ENCODE measurements around the gene PMFBP1. TPM values are rescaled to one million over a fixed set of nuclear protein-coding genes. Genes with fewer than 3 reads are reported as not detected.

Gene PMFBP1
- total RNA-seq, 1 experiment from 2014 or later, result 0.52 TPM

GRCh38 chr16:72129976-72130656 is 41.8 kb downstream of the PMFBP1 start:
- no peak for DNase-seq
- no peaks in the 10 kb centered on the region for H3K27me3 ChIP-seq (ENCODE audit: control insufficient read depth, insufficient read depth, low read length)
- H3K4me3 ChIP-seq (ENCODE audit: insufficient read depth, low read depth, low read length), result no peak overlapping the region
- no peaks in the 10 kb centered on the region for H3K36me3 ChIP-seq (replicated peaks; ENCODE audit: control insufficient read depth, insufficient read depth, low read length)

DNA sequence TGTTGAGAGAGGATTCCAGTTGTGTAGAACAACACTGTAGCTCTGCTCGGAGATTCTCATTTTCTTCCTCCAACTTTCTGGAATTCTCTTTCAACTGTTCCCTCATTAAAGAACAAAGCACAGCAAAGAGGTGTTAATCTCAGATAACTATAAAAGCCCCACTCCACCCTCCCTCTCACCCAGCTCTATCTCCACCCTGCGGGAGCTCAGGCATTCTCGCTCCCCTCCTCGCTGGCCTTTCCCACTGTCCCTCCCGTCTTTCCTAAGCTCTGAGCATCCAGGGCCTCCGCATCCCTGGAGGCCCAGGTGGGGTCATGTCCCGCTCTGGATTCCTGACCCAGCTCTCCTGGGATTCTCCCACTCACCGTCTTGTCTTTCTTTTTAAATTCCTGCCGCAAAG is 43.3 kb downstream of the PMFBP1 start:
- Histone ChIP-seq H3K36me3 (replicated peaks; ENCODE audit: control insufficient read depth, insufficient read depth, low read length) (no peaks in the 10 kb centered on the region), H3K4me3 (ENCODE audit: insufficient read depth, low read depth, low read length) (no peak overlapping the region), H3K27me3 (ENCODE audit: control insufficient read depth, insufficient read depth, low read length) (no peaks in the 10 kb centered on the region)
- peak; percentile 18 for DNase-seq

DNA sequence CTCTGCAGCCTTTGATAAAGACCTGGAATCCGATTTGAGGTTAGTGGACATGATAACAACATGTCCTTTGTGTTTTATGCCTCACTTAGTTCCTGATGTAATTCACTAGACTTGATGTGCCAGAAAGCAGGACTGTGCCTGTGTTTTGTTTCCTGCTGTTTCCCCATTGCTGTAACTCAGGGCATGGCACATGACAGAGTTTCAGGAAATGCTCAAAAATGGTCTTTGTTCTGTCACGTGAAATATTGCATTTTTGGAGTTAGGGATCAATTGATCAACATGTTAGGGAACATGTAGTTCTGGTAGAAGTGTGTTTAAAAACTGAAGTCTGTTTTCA is 45.6 kb downstream of the PMFBP1 start:
- DNase-seq, result no peak
- Histone ChIP-seq H3K27me3 (ENCODE audit: control insufficient read depth, insufficient read depth, low read length) (no peaks in the 10 kb centered on the region), H3K36me3 (replicated peaks; ENCODE audit: control insufficient read depth, insufficient read depth, low read length) (no peaks in the 10 kb centered on the region), H3K4me3 (ENCODE audit: insufficient read depth, low read depth, low read length) (no peak overlapping the region)

- H3K4me3 ChIP-seq (ENCODE audit: insufficient read depth, low read depth, low read length), result no peak overlapping the region
- H3K36me3 ChIP-seq (replicated peaks; ENCODE audit: control insufficient read depth, insufficient read depth, low read length), result no peaks in the 10 kb centered on the region
- DNase-seq, result no peak
- no peaks in the 10 kb centered on the region for H3K27me3 ChIP-seq (ENCODE audit: control insufficient read depth, insufficient read depth, low read length)
Measured at GRCh38 chr16:72125635-72126428, 46.1 kb downstream of the PMFBP1 start.

DNA sequence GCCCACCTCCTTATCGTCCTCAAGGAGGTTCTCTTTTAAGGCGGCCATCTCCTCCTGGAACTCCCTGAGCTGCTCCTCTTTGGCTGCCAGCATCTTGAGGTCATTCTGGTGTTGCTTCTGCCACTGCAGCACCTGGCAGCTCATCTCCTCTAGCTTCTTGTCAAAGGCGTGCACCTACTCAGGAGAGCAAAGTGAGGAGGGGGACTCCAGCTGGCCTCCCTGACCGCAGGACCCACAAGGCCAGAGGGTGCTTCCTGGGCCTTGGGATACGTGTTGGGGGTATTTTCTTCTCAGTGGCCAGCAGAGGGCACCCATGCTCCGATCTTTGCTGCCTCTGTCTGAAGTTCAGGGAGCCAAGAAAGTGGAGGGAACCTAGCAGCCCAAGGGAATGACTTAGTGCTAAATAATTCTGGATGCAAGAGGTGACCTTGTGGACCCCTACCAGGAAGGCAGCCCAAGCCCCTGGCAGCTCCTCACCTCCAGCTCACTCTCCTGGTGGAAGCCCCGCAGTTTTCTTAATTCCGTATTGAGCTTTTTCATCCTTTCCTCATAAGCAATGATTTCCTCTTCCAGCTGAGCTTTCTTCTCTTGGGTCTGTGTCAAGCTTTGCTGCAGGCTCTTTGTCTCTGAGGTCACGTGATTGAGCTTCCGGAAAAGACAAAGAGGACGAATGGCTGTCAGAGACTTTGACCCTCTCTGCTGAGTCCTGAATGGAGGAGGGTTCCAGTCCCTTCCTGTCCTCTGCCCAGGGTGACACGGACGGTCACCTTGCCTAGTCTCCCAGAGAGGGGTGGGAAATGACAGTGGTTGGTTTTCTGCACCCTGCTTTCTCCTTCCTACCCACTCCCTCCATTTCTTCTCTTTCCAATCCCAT is 47.0 kb downstream of the PMFBP1 start:
- peak; percentile 83 for DNase-seq
- H3K27me3 ChIP-seq (ENCODE audit: control insufficient read depth, insufficient read depth, low read length), result no peaks in the 10 kb centered on the region
- H3K36me3 ChIP-seq (replicated peaks; ENCODE audit: control insufficient read depth, insufficient read depth, low read length), result no peaks in the 10 kb centered on the region

DNA sequence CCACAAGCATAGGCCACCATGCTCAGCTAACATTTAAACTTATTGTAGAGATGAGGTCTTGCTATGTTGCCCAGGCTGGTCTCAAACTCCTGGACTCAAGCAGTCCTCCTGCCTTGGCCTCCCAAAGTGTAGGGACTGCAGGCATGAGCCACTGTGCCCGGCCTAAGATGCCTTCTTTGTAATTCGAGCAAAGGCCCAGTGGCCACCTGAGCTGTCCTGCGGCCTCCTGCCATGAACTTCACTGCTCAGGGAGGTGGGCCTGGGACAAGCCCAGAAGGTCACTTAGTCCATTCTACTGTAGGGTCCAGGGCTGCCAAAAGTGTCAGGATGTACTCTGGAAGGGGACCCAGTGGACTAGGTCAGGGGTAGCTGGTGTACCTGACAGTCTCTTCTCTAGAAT is 47.8 kb downstream of the PMFBP1 start:
- Histone ChIP-seq H3K36me3 (replicated peaks; ENCODE audit: control insufficient read depth, insufficient read depth, low read length) (no peaks in the 10 kb centered on the region), H3K4me3 (ENCODE audit: insufficient read depth, low read depth, low read length) (no peak overlapping the region), H3K27me3 (ENCODE audit: control insufficient read depth, insufficient read depth, low read length) (no peaks in the 10 kb centered on the region)
- DNase-seq, result no peak

More for the DNA sequence above, 47.0 kb downstream of the PMFBP1 start:
- no peak overlapping the region for H3K4me3 ChIP-seq (ENCODE audit: insufficient read depth, low read depth, low read length)

DNA sequence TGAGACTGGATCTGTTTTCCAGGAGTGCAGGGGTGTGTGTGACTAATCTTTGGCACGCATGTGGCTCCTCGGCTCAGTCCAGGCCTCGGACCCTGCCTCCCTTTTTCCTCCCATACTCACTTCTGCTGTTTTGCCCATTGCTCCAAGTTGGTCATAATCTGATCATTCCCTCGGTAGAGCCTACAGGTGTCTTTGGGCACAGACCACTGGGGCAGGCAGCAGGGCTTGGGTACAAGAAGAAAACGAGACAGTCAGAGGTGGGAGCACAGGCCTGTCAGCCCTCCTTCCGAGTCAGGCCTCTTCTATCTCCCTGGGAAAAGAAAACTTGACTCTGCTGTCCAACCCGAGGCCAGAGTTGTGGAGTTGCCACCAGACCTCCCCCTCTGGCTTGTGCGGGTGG is 48.5 kb downstream of the PMFBP1 start:
- H3K27me3 ChIP-seq (ENCODE audit: control insufficient read depth, insufficient read depth, low read length), result no peaks in the 10 kb centered on the region
- H3K4me3 ChIP-seq (ENCODE audit: insufficient read depth, low read depth, low read length), result no peak overlapping the region
- H3K36me3 ChIP-seq (replicated peaks; ENCODE audit: control insufficient read depth, insufficient read depth, low read length), result no peaks in the 10 kb centered on the region
- DNase-seq, result no peak

- H3K4me3 ChIP-seq (ENCODE audit: insufficient read depth, low read depth, low read length), result no peak overlapping the region
- H3K27me3 ChIP-seq (ENCODE audit: control insufficient read depth, insufficient read depth, low read length), result no peaks in the 10 kb centered on the region
- DNase-seq, result no peak
- no peaks in the 10 kb centered on the region for H3K36me3 ChIP-seq (replicated peaks; ENCODE audit: control insufficient read depth, insufficient read depth, low read length)
Measured at GRCh38 chr16:72122916-72123315, 49.0 kb downstream of the PMFBP1 start.

DNA sequence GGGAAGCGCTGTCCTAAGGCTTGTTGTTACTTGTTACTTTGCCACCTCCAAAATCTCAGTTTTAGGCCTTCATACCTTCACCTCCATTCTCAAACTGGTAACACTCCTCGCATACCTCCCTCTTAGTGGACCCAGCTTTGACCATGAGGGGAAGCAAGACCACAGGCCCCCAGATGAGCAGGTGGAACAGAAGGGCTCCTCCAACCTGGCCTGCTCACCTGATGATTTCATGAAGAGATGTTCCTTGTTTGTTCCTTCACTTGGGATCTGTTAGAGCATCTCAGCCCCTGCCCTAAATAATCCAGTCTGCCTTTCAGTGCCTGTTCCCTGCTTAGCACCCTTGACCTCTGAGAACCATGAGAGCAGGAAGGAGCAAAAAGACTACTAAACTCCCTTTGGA is 49.6 kb downstream of the PMFBP1 start:
- Histone ChIP-seq H3K4me3 (ENCODE audit: insufficient read depth, low read depth, low read length) (no peak overlapping the region), H3K36me3 (replicated peaks; ENCODE audit: control insufficient read depth, insufficient read depth, low read length) (no peaks in the 10 kb centered on the region), H3K27me3 (ENCODE audit: control insufficient read depth, insufficient read depth, low read length) (no peaks in the 10 kb centered on the region)
- no peak for DNase-seq

DNA sequence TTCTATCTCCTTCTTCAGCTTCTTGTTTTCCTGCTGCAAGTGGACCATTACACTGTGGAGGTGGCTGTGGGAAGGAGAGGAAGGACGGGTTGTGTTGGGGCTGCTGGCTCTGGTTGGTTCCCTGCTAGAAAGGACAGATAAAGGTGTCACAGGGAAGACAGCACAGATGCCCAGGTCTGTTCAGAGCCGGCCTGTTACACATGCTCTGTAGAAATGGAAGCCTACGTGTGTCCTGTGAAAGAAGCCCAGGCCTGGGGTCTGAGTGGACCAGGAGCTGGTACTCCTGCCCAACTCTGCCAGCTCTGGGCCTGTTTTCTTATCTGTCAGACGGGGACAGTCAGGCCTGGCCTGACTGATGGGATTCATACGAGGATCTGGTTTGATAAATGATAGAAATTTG is 51.9 kb downstream of the PMFBP1 start:
- no peaks in the 10 kb centered on the region for H3K27me3 ChIP-seq (ENCODE audit: control insufficient read depth, insufficient read depth, low read length)
- H3K36me3 ChIP-seq (replicated peaks; ENCODE audit: control insufficient read depth, insufficient read depth, low read length), result no peaks in the 10 kb centered on the region
- DNase-seq, result no peak
- no peak overlapping the region for H3K4me3 ChIP-seq (ENCODE audit: insufficient read depth, low read depth, low read length)

- no peak for DNase-seq
- Histone ChIP-seq H3K4me3 (ENCODE audit: insufficient read depth, low read depth, low read length) (no peak overlapping the region), H3K36me3 (replicated peaks; ENCODE audit: control insufficient read depth, insufficient read depth, low read length) (peaks cover 19% of the 10 kb centered on the region), H3K27me3 (ENCODE audit: control insufficient read depth, insufficient read depth, low read length) (no peaks in the 10 kb centered on the region)
Measured at GRCh38 chr16:72113616-72113945, 58.4 kb downstream of the PMFBP1 start.

GRCh38 chr16:72112906-72113615 is 58.9 kb downstream of the PMFBP1 start:
- Histone ChIP-seq H3K4me3 (ENCODE audit: insufficient read depth, low read depth, low read length) (no peak overlapping the region), H3K36me3 (replicated peaks; ENCODE audit: control insufficient read depth, insufficient read depth, low read length) (peaks cover 23% of the 10 kb centered on the region), H3K27me3 (ENCODE audit: control insufficient read depth, insufficient read depth, low read length) (no peaks in the 10 kb centered on the region)
- DNase-seq, result no peak

DNA sequence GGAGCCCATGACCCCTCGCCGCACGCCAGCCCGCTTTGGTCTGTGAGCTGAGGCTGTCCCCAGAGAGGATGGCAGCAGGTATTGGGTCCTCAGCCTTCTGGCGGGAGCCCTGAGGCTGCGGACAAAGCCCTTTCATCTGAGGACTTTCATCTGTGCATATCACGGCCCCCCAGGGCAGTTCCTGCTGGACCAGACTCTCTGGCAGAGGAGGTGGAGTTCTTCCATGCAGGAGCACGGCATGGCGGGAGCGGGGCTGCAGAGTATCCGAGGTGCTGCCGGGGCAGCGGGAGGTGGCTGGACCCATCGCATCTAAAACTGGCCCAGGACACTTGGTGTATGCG is 59.5 kb downstream of the PMFBP1 start:
- Histone ChIP-seq H3K36me3 (replicated peaks; ENCODE audit: control insufficient read depth, insufficient read depth, low read length) (peaks cover 23% of the 10 kb centered on the region), H3K4me3 (ENCODE audit: insufficient read depth, low read depth, low read length) (no peak overlapping the region), H3K27me3 (ENCODE audit: control insufficient read depth, insufficient read depth, low read length) (no peaks in the 10 kb centered on the region)
- peak; percentile 32 for DNase-seq

GRCh38 chr16:72111657-72112451 is 60.1 kb downstream of the PMFBP1 start:
- H3K27me3 ChIP-seq (ENCODE audit: control insufficient read depth, insufficient read depth, low read length), result no peaks in the 10 kb centered on the region
- no peak overlapping the region for H3K4me3 ChIP-seq (ENCODE audit: insufficient read depth, low read depth, low read length)
- peak; percentile 33 for DNase-seq
- H3K36me3 ChIP-seq (replicated peaks; ENCODE audit: control insufficient read depth, insufficient read depth, low read length), result peaks cover 26% of the 10 kb centered on the region
